ENCODE data around the gene ASB2.

Gene ASB2

GRCh38 chr14:93946541-93947090 is 29.8 kb downstream of the ASB2 start:
- DNase-seq (ENCODE audit: low read depth), result no peak

DNA sequence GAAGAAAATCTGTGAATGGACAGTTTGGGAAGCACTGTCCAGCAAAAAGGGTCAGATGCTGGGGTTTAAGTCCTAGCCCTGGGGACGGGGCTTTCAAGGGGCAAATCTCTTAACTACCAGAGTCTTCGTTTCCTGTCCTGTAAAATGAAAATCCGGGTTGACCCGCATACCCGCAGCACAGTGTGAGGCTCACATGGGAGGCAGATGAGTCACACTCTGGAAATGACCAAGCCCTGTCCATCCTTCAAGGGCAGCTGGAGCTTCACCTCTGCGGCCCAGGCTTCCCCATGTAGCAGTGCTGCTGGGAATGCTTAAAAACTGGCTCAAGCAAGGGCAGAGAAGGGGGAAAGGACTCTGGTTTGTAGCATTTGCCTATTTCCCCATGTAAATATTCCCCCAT is 30.3 kb downstream of the ASB2 start:
- DNase-seq (ENCODE audit: low read depth), result no peak

DNA sequence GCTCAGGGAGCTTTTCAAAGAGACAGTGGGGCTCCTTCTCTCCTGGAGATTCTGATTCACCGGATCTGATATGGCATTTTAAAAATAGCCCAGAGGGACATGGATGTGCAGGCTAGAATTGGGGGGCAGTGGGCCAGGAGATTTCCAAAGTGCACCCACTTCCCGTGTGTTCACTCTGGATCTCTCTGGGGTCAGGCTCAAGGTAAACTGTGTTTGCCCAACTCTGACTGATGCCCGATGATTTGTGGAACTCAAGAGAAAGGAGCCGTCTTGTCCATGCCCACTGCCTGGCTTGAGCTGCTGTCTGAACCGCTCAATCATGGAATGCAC is 31.3 kb downstream of the ASB2 start:
- no peak for DNase-seq (ENCODE audit: low read depth)

GRCh38 chr14:93944348-93945069 is 31.9 kb downstream of the ASB2 start:
- DNase-seq (ENCODE audit: low read depth), result no peak

DNA sequence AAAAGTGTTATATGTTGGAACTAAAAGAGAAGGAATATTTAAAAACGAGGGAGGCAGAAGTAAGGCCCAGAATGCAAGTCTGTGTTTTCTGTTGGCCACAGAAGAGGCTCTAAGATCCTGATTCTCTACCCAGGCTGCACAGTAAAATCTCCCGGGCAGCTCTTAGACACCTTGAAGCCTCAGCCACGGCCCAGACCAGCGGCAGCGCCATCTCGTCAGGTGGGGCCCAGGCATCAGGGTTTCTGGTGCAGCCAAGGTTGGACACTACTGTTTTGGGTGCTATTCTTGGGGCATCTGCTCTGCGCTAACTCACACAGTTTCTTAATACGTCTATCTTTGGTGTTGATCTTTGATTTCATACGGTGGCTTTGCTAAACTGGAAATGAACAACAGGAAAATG is 32.4 kb downstream of the ASB2 start:
- DNase-seq (ENCODE audit: low read depth), result no peak

GRCh38 chr14:93943052-93943451 is 33.3 kb downstream of the ASB2 start:
- DNase-seq (ENCODE audit: low read depth), result no peak

DNA sequence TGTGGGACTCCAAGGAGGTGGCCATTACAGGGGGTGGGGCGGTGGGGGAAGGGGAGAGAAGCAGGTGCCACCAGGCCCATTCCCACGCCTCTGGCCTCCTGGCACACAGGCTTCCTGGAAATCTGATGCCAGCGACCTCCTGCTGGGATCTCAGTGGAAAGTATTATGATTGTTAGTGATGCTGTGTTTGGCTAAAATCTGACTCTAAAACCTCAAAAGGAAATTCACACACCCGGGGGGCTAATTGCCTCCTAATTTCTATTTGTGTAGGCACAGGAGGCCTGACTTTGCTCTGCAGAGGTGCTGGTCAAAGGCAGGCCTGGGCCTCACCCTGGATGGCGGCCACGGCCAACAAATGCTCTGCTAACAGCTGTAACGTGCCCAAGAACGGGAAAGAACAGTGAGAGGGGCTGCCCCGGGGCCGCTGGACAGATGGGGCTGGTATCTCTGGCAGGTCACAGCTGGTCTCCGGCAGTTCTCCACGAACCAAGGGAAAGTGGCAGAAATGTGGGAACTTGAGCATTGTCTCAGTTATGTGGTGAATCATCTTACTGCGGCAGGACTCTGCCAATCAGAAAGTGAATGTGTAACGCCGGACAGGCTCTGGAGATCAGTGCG is 35.0 kb downstream of the ASB2 start:
- no peak for DNase-seq (ENCODE audit: low read depth)

DNA sequence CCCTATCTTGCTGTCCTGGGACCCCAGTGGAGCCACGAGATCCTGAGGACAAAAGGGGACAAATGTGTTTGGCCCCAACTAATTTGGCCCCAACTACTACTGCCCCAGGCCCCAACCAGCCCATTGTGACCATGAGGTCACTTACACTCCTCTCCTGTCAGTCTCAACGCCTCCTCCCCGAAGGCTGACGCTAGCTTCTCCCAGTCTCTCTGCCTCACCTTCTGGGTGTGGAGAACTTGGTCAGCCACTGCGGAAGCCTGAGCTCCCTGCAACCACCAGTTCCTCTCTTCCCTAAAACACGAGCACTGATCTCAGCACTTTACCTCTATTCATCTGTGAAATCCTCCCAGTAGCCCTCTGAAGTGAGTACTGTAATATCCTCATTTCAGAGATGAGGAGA is 35.9 kb downstream of the ASB2 start:
- DNase-seq (ENCODE audit: low read depth), result no peak

DNA sequence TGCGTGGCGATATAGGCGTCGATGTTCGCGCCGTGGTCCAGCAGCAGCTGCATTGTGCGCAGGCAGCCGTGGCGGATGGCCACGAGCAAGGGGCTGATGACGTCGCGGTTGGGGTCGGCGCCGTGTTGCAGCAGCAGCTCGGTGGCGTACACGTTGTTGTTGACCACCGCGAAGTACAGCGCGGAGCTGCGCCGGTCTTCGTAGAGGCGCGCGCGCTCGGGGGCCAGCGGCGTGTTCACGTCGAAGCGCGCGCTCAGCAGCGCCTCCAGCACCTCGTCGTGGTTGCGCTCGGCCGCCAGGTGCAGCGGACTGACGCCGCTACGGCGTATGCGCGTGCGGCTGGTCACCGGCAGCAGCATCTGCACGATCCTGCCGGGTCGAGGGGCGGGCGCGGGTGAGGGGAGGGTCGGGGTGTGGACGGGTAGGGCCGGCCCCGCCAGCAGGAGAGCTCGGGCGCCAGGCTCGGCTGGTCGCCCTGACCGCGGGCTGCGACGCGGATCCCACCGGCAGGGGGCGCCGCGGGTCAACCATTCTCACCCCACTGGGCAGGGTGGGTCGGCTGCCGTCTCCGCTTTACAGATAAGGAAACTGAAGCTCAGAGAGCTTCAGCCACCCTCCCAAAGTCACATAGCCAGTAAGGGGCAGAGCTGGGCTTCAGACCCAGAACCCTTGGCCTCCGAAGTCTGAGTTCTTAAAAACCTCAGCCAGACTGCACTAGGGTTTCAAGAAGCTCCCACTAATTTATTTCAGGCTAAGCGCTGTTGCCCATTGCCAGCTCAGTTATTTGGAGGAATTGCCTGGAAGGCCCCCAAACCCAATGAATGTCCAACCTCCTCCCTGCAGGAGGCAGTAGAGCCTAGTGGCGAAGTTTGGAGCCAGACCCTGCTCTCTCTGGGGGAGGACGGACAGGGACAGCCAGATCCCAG is 36.8 kb downstream of the ASB2 start:
- peak; percentile 92 for DNase-seq (ENCODE audit: low read depth)

DNA sequence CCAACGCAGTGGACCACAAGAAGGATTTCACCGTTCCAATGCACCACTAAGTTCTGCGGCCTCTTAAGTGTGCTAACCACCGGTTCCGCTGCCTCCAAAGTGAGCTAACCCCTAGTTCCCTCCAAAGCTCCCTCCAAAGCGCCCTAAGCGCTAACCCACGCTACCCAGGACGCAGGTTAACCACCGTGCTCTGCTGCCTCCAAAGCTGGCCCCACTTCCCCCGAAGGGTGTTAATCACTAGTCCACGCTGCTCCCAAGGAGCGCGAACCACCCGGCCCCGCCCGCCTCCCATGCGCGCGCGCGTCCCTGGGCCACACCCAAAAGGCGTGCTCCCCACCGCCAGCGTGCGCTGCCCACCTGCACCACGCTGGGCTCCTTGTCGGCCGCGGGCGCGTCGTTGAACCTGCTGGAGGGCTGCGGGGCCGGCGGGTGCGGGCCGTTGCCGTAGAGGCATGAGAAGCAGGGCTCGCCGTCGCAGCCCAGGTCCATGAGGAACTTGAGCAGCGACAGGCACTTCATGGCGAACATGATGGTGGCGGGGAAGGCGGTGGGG is 37.5 kb downstream of the ASB2 start:
- no peak for DNase-seq (ENCODE audit: low read depth)

DNA sequence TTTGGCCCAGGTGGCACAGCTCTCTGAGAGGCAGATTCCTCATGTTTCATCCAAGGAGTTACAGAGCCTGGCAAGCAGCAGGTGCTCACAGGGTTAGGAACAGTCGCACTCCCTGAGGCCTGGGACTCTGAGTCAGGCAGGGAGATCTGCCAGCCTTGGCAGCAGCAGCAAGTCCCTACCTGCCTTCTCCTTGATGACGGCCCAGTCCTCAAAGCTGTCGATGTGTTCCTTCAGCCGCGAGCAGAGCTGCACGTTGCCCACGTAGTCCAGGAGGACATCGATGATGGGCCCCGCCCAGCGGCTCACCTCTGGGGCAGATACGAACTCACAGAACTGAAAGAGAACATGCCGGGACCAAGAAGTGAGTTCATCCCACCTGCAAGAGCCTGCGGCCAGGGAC is 38.9 kb downstream of the ASB2 start:
- DNase-seq (ENCODE audit: low read depth), result no peak

- DNase-seq (ENCODE audit: low read depth), result no peak
Observed at GRCh38 chr14:93936926-93937325, 39.4 kb downstream of the ASB2 start.

DNA sequence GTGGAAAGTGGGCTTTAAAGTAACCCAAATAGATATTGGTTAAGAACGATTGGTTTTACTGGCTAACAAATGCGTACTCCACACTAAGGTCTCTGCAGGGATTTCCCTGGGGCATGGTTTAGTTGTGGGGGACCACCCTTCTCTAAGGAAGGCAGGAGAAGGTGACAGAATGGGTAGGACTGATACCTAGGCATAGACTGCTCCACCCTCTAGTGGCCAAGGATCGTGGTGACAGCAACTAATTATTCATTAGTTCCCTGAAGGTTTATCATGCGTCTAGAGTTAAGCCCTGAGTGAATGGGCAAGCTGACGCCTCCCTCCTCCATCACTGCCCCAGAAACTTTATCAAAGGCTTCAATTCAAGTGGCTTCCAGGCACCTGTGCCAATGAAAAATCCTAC is 40.1 kb downstream of the ASB2 start:
- no peak for DNase-seq (ENCODE audit: low read depth)

- DNase-seq (ENCODE audit: low read depth), result no peak
Observed at GRCh38 chr14:93935213-93935612, 41.2 kb downstream of the ASB2 start.

DNA sequence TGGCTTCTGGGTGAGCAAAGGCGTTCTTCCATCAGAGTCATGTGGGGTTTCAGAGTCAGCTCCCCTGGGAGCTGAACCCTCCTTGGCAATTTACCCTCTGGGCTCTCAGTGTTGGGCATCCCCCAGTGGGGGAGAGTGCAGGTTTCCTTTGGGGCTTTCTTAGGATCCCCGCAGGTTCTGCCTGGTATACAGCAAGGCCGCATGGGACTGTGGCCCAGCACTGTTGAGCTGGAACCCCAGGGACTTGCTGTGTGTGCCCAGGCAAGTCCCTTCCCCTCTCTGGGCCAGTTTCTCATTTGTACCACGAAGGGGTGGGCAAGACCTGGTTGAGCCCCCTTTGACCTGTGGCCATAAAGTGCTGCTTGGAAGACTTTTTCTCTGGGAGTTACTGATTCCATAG is 43.7 kb downstream of the ASB2 start:
- no peak for DNase-seq (ENCODE audit: low read depth)

DNA sequence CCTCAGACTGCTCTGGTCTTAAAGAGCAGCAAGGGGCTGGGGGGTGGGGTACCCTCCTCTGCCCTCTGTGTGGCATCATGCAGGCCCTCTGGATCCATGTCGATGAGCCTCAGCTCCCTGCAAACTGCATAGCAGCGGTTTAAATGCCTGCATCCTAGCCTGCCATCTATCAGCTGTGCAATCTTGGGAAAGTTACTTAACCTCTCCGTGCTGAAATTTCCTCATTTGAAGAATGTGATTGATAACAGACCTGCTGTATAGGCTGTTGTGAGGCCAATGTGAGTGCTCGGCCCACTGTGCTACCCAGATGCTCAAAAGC is 45.4 kb downstream of the ASB2 start:
- DNase-seq (ENCODE audit: low read depth), result no peak

DNA sequence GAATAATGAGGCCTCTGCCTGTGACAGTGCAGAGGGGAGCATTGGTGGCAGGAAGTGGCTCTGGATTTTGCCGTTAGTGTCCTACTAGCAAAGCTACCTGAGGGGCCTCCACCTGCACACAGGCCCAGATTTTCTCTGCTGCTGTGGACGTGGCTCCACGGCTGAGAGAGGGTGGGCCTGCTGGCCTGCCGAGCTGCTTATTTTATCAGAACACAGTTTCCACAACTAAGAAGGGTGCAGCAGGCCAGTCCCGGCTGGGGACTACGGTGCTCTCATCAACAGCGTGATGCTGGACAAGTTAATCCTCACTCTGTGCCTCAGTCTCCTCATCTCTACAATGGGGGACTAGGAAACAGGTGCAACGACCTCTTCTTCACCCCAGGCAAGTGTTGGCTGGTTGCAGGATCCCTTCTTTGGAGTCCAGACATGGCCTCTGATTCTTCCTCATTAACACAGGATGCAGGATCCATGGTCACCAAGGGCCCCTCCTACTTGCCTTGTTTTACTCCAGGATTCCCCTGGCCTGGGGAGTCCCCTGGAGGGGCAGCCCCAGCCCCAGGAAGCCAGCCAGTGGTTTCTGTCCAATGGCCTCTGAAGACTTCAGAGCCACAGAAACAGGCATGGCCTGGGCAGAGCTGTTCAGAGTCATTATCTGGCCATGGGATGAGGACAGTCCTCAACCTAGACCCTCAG is 45.9 kb downstream of the ASB2 start:
- no peak for DNase-seq (ENCODE audit: low read depth)

- no peak for DNase-seq (ENCODE audit: low read depth)
Observed at GRCh38 chr14:93929657-93930056, 46.7 kb downstream of the ASB2 start.

DNA sequence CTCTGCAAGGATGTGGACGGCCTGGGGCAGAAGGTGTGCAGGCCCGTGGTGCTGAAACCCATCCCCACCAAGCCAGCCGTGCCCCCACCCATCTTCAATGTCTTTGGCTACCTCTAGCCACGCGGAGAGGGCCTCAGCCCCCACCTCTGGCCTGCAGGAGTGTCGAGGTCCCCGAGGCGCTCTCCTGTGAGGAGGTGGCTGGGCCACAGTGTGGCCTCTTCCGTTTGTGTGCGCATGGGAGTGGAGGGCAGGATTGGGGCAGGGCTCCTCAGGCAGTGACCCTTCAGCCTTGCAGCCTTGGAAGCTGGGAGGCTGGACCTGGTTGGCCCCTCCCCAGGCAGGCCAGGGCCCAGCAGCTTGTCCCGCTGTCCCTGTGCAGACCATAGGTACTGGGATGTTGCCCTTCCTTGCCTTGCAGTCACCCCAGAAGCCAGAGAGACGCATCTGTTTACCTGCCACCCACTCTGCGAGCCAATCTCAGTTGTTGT is 47.3 kb downstream of the ASB2 start:
- no peak for DNase-seq (ENCODE audit: low read depth)

GRCh38 chr14:93928184-93929047 is 48.0 kb downstream of the ASB2 start:
- no peak for DNase-seq (ENCODE audit: low read depth)

GRCh38 chr14:93927800-93928145 is 48.6 kb downstream of the ASB2 start:
- no peak for DNase-seq (ENCODE audit: low read depth)

Data from stimulated activated CD8-positive, alpha-beta memory T cell treated with anti-CD3 and anti-CD28 coated beads, Interleukin-4, amount 100 ng/mL, for 24 hours (primary cell).